Erythroblast (primary cell): ENCODE results near the gene NDUFC1.
"Not testable (repeated sequence)": the region's sequence is repeated elsewhere in the genome, so short reads cannot be mapped to it uniquely, and the experiment has no call there.

Experiments used
- GATA1 ChIP-seq: IDR thresholded peaks from 2 replicates; pipeline ENCODE4 v1.6.1; 2011; ENCODE audit warnings: low read depth, mild to moderate bottlenecking, control low read depth, low read length, moderate library complexity
- POLR2A ChIP-seq: IDR thresholded peaks from 2 replicates; pipeline ENCODE4 v1.6.1; 2011; ENCODE audit warnings: mild to moderate bottlenecking, low read length

DNA sequence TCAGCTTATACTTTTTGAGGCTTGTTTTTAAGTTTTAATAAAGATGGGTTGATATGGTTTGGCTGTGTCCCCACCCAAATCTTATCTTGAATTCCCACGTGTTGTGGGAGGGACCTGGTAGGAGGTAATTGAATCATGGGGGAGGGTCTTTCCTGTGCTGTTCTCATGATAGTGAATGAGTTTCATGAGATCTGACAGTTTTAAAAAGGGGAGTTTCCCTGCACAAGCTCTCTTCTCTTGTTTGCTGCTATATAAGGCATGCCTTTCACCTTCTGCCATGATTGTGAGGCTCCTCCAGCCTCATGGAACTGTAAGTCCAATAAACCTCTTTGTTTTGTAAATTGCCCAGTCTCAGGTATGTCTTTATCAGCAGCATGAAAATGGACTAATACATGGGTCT, 19.8 kb upstream of the NDUFC1 start:
- not testable (repeated sequence) for TF ChIP-seq POLR2A, GATA1
